ENCODE results near the gene ARMC9. TPM values are rescaled to one million over a fixed set of nuclear protein-coding genes. Genes with fewer than 3 reads are reported as not detected.

The ARMC9 gene
- total RNA-seq, 1 experiment from 2014 or later, result 23.4 TPM

- BruUV-seq (replicated peaks), result no TSS peak
- no peaks in the 10 kb centered on the region for H3K27me3 ChIP-seq (ENCODE audit: low read length)
- no peak overlapping the region for H2AFZ ChIP-seq (ENCODE audit: low read length)
- CTCF ChIA-PET, result no interaction called here
- peaks cover 27% of the 10 kb centered on the region for H3K4me1 ChIP-seq (ENCODE audit: insufficient read depth, low read length)
- H3K4me3 ChIP-seq (ENCODE audit: low read length), result no peak overlapping the region
- H3F3A ChIP-seq (ENCODE audit: low read length, unreplicated experiment), result no peaks in the 10 kb centered on the region
- ATAC-seq (no peak), DNase-seq (no peak)
- intact Hi-C loops (cut with micrococcal nuclease), result no loop called here
- TF ChIP-seq CTCF (conservative IDR thresholded peaks at IDR 0.05; ENCODE audit: low read depth, low read length) (peak; percentile 64), EZH2 (IDR thresholded peaks at IDR 0.05; ENCODE audit: low read length, unreplicated experiment) (no peak)
- no peaks in the 10 kb centered on the region for H4K20me1 ChIP-seq (ENCODE audit: low read length)
- no peaks in the 10 kb centered on the region for H3K9me2 ChIP-seq (replicated peaks; ENCODE audit: low read length)
- H3K9me3 ChIP-seq (ENCODE audit: low read length), result no peaks in the 10 kb centered on the region
- H3K27ac ChIP-seq (ENCODE audit: low read length), result no peak overlapping the region
- H3K9ac ChIP-seq (ENCODE audit: low read length), result no peak overlapping the region
- H3K36me3 ChIP-seq (ENCODE audit: low read depth, low read length), result no peaks in the 10 kb centered on the region
- H3K4me2 ChIP-seq (ENCODE audit: low read length), result no peak overlapping the region
- no peaks in the 10 kb centered on the region for H3K79me2 ChIP-seq (ENCODE audit: low read length)
- POLR2A ChIA-PET (ENCODE audit: unreplicated experiment), result no interaction called here
These were observed 212.0 kb downstream of the ARMC9 start for GRCh38 chr2:231410293-231411004.

GRCh38 chr2:231411237-231411636, 212.8 kb downstream of the ARMC9 start:
- POLR2A ChIA-PET (ENCODE audit: unreplicated experiment), result no interaction called here
- H3K36me3 ChIP-seq (ENCODE audit: low read depth, low read length), result no peaks in the 10 kb centered on the region
- peak overlapping the region; percentile 77 for H3K27ac ChIP-seq (ENCODE audit: low read length)

More at GRCh38 chr2:231411237-231411636, 212.8 kb downstream of the ARMC9 start:
- no peaks in the 10 kb centered on the region for H3K79me2 ChIP-seq (ENCODE audit: low read length)
- H3K4me2 ChIP-seq (ENCODE audit: low read length), result peak overlapping the region; percentile 90
- ATAC-seq (no peak), DNase-seq (peak; percentile 45)
- H3K9ac ChIP-seq (ENCODE audit: low read length), result peak overlapping the region; percentile 82
- no peaks in the 10 kb centered on the region for H3F3A ChIP-seq (ENCODE audit: low read length, unreplicated experiment)
- H3K9me3 ChIP-seq (ENCODE audit: low read length), result no peaks in the 10 kb centered on the region
- H3K4me3 ChIP-seq (ENCODE audit: low read length), result peak overlapping the region; percentile 85
- H3K27me3 ChIP-seq (ENCODE audit: low read length), result no peaks in the 10 kb centered on the region
- H4K20me1 ChIP-seq (ENCODE audit: low read length), result no peaks in the 10 kb centered on the region
- no peaks in the 10 kb centered on the region for H3K9me2 ChIP-seq (replicated peaks; ENCODE audit: low read length)
- TF ChIP-seq EZH2 (IDR thresholded peaks at IDR 0.05; ENCODE audit: low read length, unreplicated experiment), result no peak
- TF ChIP-seq EZH2phosphoT487 (IDR thresholded peaks at IDR 0.05; ENCODE audit: borderline replicate concordance, low read length), result no peak
- TF ChIP-seq CTCF (conservative IDR thresholded peaks at IDR 0.05; ENCODE audit: low read depth, low read length), result no peak
- peaks cover 22% of the 10 kb centered on the region for H3K4me1 ChIP-seq (ENCODE audit: insufficient read depth, low read length)
- TSS peak; percentile 84 for BruUV-seq (replicated peaks)
- intact Hi-C loops (cut with micrococcal nuclease), result no loop called here
- H2AFZ ChIP-seq (ENCODE audit: low read length), result peak overlapping the region; percentile 96
- CTCF ChIA-PET, result interaction anchor here (0.6 to 1.4 kb wide), 3 partner anchors 11 to 277 kb away, joined by 3 to 5 read pairs (median 4); no protein-coding TSS in a partner anchor

Data from PC-3 (cell line).